Esophagus muscularis mucosa (tissue), 4 donors: ENCODE results near the gene UPF1.

Experiments used
- CTCF ChIP-seq, 3 experiments: fragments of 200-600 bp in 2 of 3; fragments of 450-650 bp in 1 of 3; sonication (generic) in 2 of 3; IDR thresholded peaks; one replicate each; pipeline ENCODE4 v1.5.1; 2017 to 2019; ENCODE audit warnings: antibody characterized with exemption in 3 of 3, mild to moderate bottlenecking in 2 of 3, moderate library complexity in 1 of 3
- EP300 ChIP-seq: sonication (generic); formaldehyde crosslinking; IDR thresholded peaks from one replicate; pipeline ENCODE4 v1.6.1; 2017; ENCODE audit warnings: antibody characterized with exemption
- POLR2A ChIP-seq: fragments of 450-650 bp; IDR thresholded peaks from one replicate; pipeline ENCODE4 v1.6.1; 2017; ENCODE audit warnings: antibody characterized with exemption, moderate library complexity, mild to moderate bottlenecking, low read depth

GRCh38 chr19:18904334-18905057 is 72.7 kb downstream of the UPF1 start:
- no peak for TF ChIP-seq CTCF (IDR thresholded peaks at IDR 0.05)
- TF ChIP-seq POLR2A: no peak
- TF ChIP-seq EP300: no peak
